Right ventricle myocardium superior (tissue), 1 donor: ENCODE results near the gene FAM216A. TPM values are rescaled to one million over a fixed set of nuclear protein-coding genes. Genes with fewer than 3 reads are reported as not detected.
"Not testable (repeated sequence)": the region's sequence is repeated elsewhere in the genome, so short reads cannot be mapped to it uniquely, and the experiment has no call there.

Experiments used
- ATAC-seq: fragments of 200-7000 bp; cut with Tn5 transposase; one replicate; pipeline ENCODE4 v1.9.1; 2020; ENCODE audit warnings: mild to moderate bottlenecking; ENCODE audit not compliant: poor library complexity
- DNase-seq: peaks from one replicate; pipeline ENCODE4 v3.0.0-alpha.2; 2020
- intact Hi-C: fragments of 100-400 bp; cut with DNase I; formaldehyde crosslinking; loops from one replicate; pipeline ENCODE4 v1.11.2; 2022
- long read RNA-seq: library from polyadenylated mRNA; unstranded; transcript quantifications from one replicate; pipeline ENCODE4 v2.0.0, GENCODE V29; 2021
- total RNA-seq: library from RNA; stranded (reverse); fragmentation: NEBNext Ultra II Directional; extraction: Animal tissue kit (Norgen Biotek cat#: 25700); gene quantifications from one replicate; pipeline ENCODE4 v1.2.1, GENCODE V29; 2021
- donor health status: DM: no; HTN: yes; CAD: no; lungs with severe emphysema.

The FAM216A gene, protein sequence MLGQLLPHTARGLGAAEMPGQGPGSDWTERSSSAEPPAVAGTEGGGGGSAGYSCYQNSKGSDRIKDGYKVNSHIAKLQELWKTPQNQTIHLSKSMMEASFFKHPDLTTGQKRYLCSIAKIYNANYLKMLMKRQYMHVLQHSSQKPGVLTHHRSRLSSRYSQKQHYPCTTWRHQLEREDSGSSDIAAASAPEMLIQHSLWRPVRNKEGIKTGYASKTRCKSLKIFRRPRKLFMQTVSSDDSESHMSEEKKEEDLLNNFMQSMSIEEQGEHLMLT
- 3.3 TPM for total RNA-seq
- long read RNA-seq, transcript FAM216A-201 (7 exons, 1,582 nt), result major isoform, 7 of 7 reads
- long read RNA-seq, partial matches to known transcripts, result 0 of 7 reads
- long read RNA-seq, other reads (novel, unspliced or antisense), result 0 of 7 reads

DNA sequence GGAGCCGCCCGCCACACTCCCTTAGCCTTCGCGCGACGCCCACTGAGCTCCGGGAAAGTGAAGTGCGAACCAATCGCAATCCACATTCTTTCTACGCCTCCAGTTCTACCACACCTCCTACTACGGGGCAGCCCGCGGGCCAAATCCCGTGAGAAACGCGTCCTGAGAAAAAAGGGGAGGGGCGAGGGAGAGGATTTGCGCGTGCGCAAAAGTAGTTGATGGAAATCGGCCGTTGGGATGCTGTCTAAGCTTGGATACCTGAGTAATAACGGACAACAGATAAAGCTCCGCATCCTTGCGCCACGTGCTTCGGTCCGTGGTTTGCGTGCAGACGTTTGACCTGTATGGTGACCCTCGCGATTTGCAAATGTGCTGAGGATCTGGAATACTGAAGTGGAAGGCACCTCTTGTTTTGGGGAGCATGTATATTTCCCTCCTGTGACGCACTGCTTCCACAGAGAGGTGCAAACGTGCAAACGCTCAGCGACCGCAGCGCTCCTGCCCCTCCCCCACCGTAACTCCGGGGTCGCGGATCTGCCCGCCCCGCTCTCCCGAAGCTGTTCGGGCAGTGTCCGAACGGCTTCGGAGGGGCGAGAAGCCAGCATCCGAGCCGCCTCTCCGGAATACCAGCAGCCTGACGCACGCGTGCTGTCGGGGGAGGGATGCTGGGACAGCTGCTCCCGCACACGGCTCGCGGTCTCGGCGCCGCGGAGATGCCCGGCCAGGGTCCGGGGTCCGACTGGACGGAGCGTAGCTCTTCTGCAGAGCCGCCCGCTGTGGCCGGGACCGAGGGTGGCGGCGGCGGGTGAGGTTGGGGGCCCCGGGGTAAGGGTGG, at the start of gene FAM216A, which contains the start of gene GPN3:
Gene FAM216A, plus strand, starts transcription at position 632 of the 835 bp plus-strand sequence. Its CDS starts 31 bp downstream, at position 663.
Gene GPN3, minus strand, starts transcription at position 44 of the 835 bp plus-strand sequence. CDS start 54 bp downstream, outside the sequence.
- ATAC-seq (peak; percentile 96), DNase-seq (peak; percentile 97)
- intact Hi-C loops, result no loop called here

DNA sequence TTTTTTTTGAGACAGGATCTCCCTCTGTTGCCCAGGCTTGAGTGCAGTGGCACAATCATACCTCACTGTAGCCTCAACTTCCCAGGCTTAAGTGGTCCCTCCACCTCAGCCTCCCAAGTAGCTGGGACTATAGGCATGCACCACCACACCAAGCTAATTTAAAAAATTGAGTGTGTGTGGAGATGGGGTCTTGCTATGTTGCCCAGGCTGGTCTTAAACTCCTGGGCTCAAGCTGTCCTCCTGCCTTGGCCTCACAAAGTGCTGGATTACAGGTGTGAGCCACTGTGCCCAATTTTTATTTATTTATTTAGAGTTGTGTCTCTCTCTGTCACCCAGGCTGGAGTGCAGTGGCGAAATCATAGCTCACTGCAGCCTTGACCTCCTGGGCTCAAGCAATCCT, 48.0 kb upstream of the FAM216A start:
- intact Hi-C loops, ATAC-seq: not testable (repeated sequence)

DNA sequence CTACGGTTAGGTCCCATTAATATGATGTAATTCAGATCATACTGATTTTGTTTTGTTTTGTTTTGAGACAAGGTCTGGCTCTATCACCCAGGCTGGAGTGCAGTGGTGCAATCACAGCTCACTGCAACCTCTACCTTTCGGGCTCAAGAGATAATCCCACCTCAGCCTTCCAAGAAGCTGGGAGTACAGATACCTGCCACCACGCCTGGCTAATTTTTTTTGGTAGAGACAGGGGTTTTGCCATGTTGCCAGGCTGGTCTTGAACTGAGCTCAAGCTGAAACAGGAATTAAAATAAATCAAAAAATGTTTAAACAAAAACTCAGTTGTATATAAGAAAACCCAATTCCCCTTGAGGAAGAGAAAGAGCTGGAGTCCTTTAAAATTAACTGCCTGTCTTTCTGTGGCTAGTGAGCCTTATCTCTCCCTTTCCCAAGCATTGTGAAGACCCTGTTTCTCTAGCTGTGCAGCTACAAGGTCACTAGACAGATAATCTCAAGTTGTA, 47.4 kb upstream of the FAM216A start:
- intact Hi-C loops, result no loop called here
- ATAC-seq (no peak), DNase-seq (no peak)

More for the DNA sequence above, 48.0 kb upstream of the FAM216A start:
- DNase-seq, result not testable (repeated sequence)

DNA sequence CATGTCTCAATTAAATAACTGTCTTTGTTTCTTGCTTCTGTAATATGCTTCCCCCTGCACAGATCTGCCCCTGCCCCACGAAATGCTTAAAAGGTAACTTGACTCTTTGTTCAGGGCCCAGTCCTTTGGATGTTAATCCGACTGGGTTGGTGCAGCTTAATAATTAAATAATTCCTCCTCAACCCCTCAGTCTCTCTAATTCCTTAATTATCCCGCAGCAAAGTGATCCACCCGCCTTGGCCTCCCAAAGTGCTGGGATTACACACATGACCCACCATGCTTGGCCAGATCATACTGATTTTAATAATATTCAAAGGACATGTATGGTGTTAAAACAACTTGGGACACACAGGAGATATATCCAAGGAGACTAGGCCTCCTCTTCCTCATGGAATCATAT, 46.9 kb upstream of the FAM216A start:
- DNase-seq (no peak), ATAC-seq (no peak)
- intact Hi-C loops, result no loop called here

DNA sequence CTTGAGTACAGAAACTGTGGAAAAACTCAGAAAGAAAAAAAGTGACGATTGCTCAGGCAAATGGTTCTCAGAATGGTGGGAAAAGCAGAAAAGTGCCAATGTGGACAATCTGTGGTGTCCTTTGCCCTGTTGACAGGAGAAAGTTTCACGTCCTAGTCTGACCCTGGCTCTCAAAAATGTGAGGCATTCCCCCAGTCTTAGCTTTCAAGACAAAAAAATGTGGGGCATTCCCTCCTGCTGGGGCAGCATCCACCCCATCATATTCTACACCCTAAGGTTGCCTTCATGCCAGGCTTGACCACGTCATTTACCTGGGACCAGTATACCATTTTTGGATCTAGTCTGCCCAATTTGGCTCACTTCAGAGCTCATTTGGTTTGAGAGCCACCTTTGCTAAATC, 44.4 kb upstream of the FAM216A start:
- ATAC-seq (no peak), DNase-seq (no peak)
- intact Hi-C loops, result no loop called here

DNA sequence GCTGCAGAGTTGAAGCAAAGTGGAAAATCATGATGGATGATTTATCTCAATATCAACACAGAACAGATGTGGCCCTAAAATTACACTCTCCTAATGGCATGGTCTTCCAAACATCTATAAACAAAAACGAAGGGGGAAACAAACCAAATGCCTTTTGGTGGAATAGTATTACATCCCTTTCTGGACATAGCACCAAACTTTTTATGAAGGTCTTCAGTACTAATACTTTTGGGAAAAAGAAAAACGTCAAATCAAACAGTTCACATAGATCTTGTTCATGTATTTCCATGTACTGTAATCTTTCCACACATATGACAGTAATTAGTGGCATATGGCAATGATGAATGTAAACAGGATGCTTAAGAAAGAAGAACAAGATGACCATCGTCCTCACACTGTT, 42.2 kb upstream of the FAM216A start:
- ATAC-seq, result no peak
- intact Hi-C loops, result no loop called here
- DNase-seq, result no peak

DNA sequence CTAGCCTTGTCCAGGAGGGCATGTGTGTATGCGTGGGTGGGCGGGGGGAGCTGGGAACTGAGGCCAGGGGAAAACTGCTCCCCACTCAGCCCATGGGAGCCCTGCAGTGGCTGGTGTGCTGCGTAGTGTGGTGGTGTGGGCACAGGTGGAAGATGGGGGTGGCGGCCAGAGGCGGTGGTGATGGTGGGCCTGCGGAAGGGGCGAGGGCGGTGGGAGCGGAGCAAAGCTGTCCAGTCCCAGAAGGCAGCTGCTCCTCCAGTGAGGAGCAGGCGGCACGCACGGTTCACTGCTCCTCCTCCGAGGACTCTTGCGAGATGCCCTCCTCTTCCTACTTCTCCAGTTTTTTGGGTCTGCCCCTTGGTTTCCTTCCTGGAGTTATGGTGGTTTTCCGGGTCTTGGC, 39.0 kb upstream of the FAM216A start:
- intact Hi-C loops, result loop anchor here (5.0 kb wide), 1 partner anchor 327 kb away; no protein-coding TSS in a partner anchor
- not testable (repeated sequence) for DNase-seq, ATAC-seq

DNA sequence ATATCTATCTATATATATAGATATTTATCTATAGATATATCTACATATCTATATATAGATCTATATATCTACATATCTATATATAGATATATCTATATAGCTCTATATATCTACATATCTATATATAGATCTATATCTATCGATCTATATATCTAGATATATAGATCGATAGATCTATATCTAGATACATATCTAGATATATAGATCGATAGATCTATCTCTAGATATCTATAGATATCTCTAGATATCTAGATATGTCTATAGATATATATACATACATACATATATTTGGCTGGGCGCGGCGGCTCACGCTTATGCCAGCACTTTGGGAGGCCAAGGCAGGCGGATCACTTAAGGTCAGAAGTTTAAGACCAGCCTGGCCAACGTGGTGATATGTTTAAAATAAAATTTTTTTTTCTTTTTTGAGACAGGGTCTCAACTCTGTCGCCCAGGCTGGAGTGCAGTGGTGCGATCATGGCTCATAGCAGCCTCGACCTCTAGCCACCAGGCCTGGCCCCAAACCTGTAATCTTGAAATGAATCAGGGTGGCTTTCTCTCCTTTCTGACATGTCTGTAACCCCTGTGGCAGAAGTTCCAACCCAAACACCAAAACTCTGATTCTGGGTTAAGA, 36.6 kb upstream of the FAM216A start:
- intact Hi-C loops, result loop anchor here (5.0 kb wide), 1 partner anchor 330 kb away; no protein-coding TSS in a partner anchor
- DNase-seq, result no peak
- ATAC-seq, result no peak

DNA sequence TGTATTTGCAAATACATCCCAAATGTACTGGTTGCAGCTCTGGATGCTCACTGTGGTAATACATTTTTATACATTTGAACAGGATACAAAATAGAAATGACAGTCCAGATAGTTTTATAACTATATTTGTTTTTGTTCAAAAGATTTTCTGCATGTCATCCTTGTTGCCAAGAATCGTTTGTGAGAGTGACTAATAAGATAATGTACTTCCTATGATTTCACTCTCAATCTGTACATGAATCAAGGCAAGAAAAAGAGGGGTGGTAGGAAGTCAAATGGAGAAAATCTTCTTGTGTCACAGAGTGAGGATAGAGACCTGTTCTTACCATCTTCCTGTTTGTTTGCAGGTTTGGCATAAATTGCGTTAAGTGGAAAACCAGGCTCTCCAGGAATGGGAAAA, 32.4 kb upstream of the FAM216A start:
- intact Hi-C loops, result no loop called here
- ATAC-seq (no peak), DNase-seq (no peak)

DNA sequence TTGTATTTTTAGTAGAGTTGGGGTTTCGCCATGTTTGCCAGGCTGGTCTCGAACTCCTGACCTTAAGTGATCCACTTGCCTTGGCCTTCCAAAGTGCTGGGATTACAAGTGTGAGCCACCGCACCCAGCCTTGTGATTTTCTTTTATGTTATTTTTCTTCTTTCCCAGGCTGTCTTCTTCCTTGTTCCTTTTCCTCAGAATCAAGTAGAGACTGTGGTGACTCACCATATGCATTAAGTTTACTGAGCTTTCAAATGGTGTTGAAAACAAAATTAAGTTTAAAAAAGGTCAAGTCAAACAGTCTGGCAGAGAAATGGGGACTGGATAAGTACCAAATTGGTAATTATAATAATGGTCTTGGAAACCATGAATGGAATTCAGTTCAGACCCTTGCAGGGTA, 24.2 kb upstream of the FAM216A start:
- ATAC-seq, result no peak
- no peak for DNase-seq
- intact Hi-C loops, result no loop called here

DNA sequence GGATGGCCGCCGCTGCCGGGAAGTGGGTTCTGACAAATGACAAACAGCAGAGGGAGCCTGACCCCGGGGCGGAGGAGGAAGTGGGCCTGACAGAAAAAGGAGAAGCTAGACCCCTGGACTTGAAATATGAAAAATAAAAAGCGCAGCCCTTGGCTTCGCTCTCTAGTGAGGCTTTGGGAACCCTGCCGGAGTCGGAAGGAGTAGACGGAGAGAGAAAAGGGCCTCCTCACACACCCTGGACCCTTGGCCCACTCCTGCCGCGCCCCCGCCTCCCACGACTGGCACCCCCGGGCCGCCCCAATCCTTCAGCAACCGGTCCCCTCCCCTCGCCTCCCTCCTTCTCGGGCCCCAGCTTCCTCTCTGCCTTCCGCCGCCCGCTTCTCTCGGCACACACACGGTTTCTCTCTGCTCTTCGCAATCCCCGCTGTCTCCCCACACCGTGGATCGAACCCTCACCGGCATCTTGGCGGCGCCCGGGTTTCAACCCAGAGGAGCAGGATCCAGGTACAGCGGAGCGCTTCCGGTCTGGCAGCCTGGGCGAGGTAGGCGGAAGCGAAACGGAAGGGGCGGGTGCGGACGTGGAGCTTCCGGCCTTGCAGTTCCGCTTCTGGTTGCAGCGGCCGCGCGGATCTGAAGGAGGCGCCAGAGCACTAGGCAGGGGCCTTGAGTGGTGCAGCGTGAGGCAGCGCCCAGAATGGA, 18.7 kb upstream of the FAM216A start, which contains the start of gene ARPC3:
Gene ARPC3, minus strand, starts transcription at position 539 of the 699 bp plus-strand sequence. Its CDS starts 77 bp downstream, at position 462.
- DNase-seq (peak; percentile 98), ATAC-seq (peak; percentile 100)
- intact Hi-C loops, result loop anchor here (10.0 kb wide), 1 partner anchor 435 kb away; no protein-coding TSS in a partner anchor

DNA sequence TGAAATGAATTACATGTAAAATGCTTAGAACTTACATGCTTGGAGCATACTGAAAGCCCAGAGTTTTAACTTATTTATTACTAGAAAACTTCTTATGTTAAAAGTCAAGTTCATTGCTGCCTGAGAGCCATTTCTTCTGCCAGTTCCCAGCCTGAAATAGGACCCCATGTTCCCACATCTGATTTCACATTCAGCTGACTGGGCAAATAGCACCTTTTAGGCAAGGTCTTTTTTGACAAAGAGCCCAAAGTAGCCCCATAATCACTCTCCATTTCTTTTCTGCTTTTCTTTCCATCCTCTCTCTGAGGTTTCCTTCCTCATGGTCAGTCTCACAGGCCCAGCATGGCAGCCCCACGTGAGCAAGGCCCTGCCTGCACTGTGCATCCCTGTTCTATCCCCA, 17.4 kb upstream of the FAM216A start:
- intact Hi-C loops, result loop anchor here (10.0 kb wide), 1 partner anchor 434 kb away; no protein-coding TSS in a partner anchor

DNA sequence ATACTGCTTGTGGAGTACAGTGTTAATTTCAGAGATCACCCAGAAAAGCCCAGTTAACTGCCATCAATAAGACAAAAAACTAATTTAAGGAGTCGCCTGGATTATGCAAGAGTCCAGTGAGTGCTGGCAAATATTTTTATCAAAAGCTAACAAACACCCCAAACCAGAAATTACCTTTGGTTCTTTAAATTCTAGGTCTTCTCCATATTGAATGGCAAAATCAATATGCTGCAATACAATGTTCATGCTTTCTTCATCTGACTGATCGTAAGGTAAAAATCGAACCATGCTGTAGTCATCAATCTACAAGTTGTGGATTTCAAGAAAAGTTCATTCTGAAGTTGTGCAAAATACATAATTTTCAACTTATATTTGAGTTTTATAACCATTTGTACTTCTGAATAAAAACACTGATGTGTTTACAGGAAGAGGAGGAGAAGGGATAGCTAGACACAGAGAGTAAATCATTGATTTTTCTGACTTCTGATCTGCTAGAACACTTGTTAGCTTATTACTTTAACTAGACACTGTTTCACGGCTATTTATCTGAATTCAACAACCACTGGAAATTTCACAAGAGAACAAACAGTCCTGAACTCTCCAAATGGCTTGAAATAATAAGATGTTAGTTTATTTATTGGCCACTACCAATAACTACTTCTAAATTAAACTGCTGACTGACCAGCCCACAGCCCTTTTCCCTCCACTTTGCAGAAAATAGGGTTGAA, 14.9 kb upstream of the FAM216A start:
- no peak for ATAC-seq
- no peak for DNase-seq
- intact Hi-C loops, result loop anchor here (10.0 kb wide), 1 partner anchor 431 kb away; no protein-coding TSS in a partner anchor

More for the DNA sequence above, 17.4 kb upstream of the FAM216A start:
- ATAC-seq, result no peak
- DNase-seq, result no peak

DNA sequence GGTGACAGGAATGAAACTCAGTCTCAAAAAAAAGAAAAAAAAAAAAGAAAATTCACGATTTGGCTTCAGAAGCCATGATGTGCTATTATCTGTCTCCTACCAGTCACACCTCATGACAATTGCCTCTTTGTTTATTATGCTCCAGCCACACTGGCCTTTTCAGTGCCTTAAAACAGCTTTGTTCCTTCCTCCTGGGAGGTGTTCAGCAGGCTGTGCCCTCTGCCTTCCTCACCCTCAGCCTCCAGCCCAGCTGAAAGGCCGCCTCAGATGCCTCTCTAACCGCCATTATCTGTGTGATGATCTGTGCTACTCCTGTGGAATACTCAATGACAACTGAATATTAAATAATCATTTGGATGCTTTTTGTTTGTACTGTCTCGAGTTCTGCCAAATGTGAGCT, 9.9 kb upstream of the FAM216A start:
- ATAC-seq, result no peak
- intact Hi-C loops, result loop anchor here (10.0 kb wide), 1 partner anchor 426 kb away; no protein-coding TSS in a partner anchor
- no peak for DNase-seq

DNA sequence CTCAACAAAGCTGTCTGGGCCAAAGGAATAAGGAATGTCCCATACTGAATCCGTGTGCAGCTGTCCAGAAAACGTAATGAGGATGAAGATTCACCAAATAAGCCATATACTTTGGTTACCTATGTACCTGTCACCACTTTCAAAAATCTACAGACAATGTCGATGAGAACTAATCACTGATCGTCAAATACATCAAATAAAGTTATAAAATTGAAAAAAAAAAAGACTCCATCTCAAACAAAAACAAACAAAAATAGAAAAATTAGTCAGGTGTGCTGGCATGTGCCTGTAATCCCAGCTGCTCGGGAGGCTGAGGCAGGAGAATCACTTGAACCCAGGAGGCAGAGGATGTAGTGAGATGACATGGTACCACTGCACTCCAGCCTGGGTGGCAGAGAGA, 7.5 kb upstream of the FAM216A start:
- DNase-seq, intact Hi-C loops, ATAC-seq: not testable (repeated sequence)

DNA sequence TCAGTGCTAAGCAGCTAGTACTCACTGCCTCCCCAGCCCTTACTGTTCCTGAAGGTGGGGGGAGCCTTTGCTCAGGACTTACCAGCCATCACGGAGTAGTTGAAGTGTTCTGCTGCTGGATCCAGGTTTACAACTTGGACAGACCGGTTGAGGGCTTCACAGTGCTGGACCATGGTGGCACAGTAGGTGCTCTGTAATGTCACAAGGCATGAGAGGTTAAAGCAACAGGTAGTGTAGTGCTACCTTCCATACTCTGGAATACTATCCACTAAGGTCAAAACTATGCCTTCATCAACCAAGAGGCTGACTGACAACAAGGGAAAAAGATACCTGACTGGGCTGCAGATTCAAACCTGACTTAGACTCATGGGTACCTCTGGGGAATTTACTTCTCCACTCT, 3.6 kb upstream of the FAM216A start:
- intact Hi-C loops, result no loop called here
- no peak for DNase-seq
- ATAC-seq, result no peak

DNA sequence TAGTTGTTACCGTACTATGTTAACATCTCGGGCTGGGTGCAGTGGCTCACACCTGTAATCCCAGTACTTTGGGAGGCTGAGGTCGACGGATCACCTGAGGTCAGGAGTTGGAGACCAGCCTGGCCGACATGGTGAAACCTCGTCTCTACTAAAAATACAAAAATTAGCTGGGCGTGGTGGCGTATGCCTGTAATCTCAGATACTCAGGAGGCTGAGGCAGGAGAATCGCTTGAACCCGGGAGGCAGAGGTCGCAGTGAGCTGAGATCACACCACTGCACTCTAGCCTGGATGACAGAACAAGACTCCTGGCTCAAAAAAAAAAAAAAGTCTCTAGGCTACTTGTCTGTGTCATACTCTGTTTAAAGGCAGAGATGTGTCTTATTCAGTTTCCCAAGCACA, 2.9 kb upstream of the FAM216A start:
- ATAC-seq, intact Hi-C loops, DNase-seq: not testable (repeated sequence)
